Lower lobe of right lung (tissue), 2 donors: ENCODE data around the gene MFSD11. TPM values are rescaled to one million over a fixed set of nuclear protein-coding genes. Genes with fewer than 3 reads are reported as not detected.
"Not testable (repeated sequence)": the region's sequence is repeated elsewhere in the genome, so short reads cannot be mapped to it uniquely, and the experiment has no call there.

Experiments
- ATAC-seq, 2 donors: fragments of 200-7000 bp; cut with Tn5 transposase; one replicate each; pipeline ENCODE4 v1.9.1; 2020 to 2022; ENCODE audit warnings: mild to moderate bottlenecking in 2 of 2, moderate library complexity in 2 of 2
- DNase-seq: peaks from one replicate; pipeline ENCODE4 v3.0.0-alpha.2; 2020
- H3K27ac ChIP-seq: fragments of 200-600 bp; one replicate; pipeline ENCODE4 v1.8.0; 2022
- H3K27me3 ChIP-seq: fragments of 200-600 bp; one replicate; pipeline ENCODE4 v1.8.0; 2022; ENCODE audit warnings: low read depth
- H3K36me3 ChIP-seq: fragments of 200-600 bp; one replicate; pipeline ENCODE4 v1.8.0; 2022; ENCODE audit warnings: mild to moderate bottlenecking
- H3K4me1 ChIP-seq: fragments of 200-600 bp; one replicate; pipeline ENCODE4 v1.8.0; 2022
- H3K4me3 ChIP-seq: fragments of 200-600 bp; one replicate; pipeline ENCODE4 v1.8.0; 2022; ENCODE audit warnings: mild to moderate bottlenecking
- H3K9me3 ChIP-seq: fragments of 200-600 bp; one replicate; pipeline ENCODE4 v1.8.0; 2022
- intact Hi-C: fragments of 100-400 bp; cut with DNase I; formaldehyde crosslinking; loops from one replicate; pipeline ENCODE4 v1.11.0; 2022
- total RNA-seq: library from RNA; stranded (reverse); fragmentation: NEBNext Ultra II Directional; extraction: Animal tissue kit (Norgen Biotek cat#: 25700); gene quantifications from one replicate; pipeline ENCODE4 v1.2.1, GENCODE V29; 2021
- TF ChIP-seq, protein P1 (sequence below): fragments of 200-600 bp; IDR thresholded peaks from one replicate; pipeline ENCODE4 v1.8.0; 2022; ENCODE audit warnings: antibody characterized with exemption, mild to moderate bottlenecking
- donor health status: DM: no; HTN: yes; CAD: no; lungs with severe emphysema.

Gene MFSD11
- total RNA-seq, 1 donor from 2014 or later, result 32.2 TPM

DNA sequence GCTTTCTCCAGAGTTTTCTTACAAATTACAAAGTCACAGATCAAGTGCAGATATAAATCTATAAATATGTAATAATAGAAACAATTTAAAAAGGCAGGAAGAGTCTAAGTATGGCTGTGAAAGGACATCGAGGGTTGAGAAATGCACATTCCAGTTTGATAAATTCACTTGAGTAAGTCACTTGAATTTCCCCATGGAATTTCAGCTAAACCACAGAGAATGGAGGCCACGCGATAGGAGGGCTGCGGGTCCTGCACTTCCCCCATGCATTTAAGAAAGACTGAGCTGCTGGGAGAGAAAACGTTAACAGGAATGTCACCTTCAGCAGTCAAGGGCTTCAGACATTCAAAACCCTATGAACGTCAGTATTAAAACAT lies 21.1 kb upstream of the MFSD11 start:
- H3K36me3 ChIP-seq, result peaks cover 87% of the 10 kb centered on the region
- ATAC-seq (peak; percentile 3 to 33), DNase-seq (no peak)
- intact Hi-C loops, result no loop called here
- TF ChIP-seq, protein P1, sequence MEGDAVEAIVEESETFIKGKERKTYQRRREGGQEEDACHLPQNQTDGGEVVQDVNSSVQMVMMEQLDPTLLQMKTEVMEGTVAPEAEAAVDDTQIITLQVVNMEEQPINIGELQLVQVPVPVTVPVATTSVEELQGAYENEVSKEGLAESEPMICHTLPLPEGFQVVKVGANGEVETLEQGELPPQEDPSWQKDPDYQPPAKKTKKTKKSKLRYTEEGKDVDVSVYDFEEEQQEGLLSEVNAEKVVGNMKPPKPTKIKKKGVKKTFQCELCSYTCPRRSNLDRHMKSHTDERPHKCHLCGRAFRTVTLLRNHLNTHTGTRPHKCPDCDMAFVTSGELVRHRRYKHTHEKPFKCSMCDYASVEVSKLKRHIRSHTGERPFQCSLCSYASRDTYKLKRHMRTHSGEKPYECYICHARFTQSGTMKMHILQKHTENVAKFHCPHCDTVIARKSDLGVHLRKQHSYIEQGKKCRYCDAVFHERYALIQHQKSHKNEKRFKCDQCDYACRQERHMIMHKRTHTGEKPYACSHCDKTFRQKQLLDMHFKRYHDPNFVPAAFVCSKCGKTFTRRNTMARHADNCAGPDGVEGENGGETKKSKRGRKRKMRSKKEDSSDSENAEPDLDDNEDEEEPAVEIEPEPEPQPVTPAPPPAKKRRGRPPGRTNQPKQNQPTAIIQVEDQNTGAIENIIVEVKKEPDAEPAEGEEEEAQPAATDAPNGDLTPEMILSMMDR, result no peak
- no peaks in the 10 kb centered on the region for H3K9me3 ChIP-seq
- no peak overlapping the region for H3K4me3 ChIP-seq
- H3K27me3 ChIP-seq, result no peaks in the 10 kb centered on the region
- H3K27ac ChIP-seq, result peak overlapping the region; percentile 77
- H3K4me1 ChIP-seq, result peaks cover 33% of the 10 kb centered on the region

DNA sequence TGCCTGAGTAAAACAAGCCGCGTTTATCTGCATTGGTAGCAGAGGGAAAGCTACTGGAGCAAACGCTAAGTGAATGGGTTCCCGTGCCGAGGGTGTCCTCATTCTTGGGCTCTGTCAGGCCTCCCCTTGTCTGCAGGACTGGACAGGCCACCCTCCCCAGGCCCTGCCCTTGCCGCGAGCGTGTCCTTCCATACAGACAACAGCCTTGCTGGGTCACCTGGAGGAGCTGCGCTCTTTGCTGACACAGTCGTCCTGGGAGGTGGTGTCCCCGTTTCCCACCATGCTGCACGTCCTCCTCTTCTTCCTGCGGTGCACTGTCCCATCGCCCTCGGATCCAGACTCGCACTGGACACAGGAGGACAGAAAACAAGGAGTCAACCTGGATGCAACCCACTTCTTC lies 19.4 kb upstream of the MFSD11 start:
- ATAC-seq, result no peak
- peaks cover 96% of the 10 kb centered on the region for H3K36me3 ChIP-seq
- H3K4me3 ChIP-seq, result no peak overlapping the region
- TF ChIP-seq, protein P1, result no peak
- intact Hi-C loops, result no loop called here
- DNase-seq, result no peak
- no peak overlapping the region for H3K27ac ChIP-seq
- H3K27me3 ChIP-seq, result no peaks in the 10 kb centered on the region
- H3K4me1 ChIP-seq, result peaks cover 39% of the 10 kb centered on the region
- H3K9me3 ChIP-seq, result no peaks in the 10 kb centered on the region

DNA sequence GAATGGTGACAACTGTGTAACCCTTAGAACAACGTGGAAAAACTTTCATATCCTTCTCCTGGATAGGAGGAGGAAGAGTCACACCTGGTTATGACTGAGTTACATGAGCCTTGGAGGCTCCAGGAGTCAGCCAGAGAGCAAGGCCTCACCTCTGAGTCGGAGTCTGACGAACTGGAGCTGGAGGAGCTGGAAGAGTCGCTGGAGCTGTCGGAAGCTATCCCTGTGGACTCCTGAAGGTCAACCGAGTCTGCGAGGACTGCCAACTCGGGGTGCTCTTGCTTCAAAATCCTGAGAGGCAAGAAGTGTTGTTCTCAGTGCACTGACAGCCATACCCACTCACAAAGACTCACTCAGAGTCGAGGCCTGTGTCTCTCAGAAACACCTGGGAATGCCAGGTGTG lies 17.7 kb upstream of the MFSD11 start:
- H3K4me1 ChIP-seq, result peaks cover 46% of the 10 kb centered on the region
- TF ChIP-seq, protein P1, result no peak
- no peak overlapping the region for H3K4me3 ChIP-seq
- H3K9me3 ChIP-seq, result no peaks in the 10 kb centered on the region
- no peak overlapping the region for H3K27ac ChIP-seq
- no peak for DNase-seq
- H3K36me3 ChIP-seq, result peaks cover 100% of the 10 kb centered on the region
- ATAC-seq, result no peak
- intact Hi-C loops, result no loop called here
- no peaks in the 10 kb centered on the region for H3K27me3 ChIP-seq

DNA sequence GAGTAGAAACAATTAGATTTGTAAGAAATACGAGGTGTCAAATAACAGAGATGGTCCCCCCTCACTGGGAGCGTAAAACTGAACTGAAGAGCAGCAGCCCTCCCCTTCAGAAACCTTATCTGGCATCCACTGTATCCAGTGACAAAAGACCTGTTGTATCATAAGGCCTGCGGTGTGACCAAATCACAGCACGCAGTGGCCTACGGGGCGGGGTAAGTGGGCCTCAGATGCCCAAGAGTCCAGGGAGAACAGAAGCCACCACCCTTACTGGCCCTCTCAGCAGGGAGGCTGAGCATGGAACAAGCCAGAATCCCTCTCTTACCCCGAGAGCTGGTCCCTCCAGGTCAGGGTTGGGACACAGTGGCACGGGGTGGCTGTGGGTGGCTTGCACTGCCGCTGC lies 17.0 kb upstream of the MFSD11 start:
- TF ChIP-seq, protein P1, result no peak
- Histone ChIP-seq H3K36me3 (peaks cover 95% of the 10 kb centered on the region), H3K4me3 (no peak overlapping the region), H3K4me1 (peaks cover 44% of the 10 kb centered on the region), H3K27me3 (no peaks in the 10 kb centered on the region), H3K27ac (no peak overlapping the region), H3K9me3 (no peaks in the 10 kb centered on the region)
- ATAC-seq (no peak), DNase-seq (no peak)
- intact Hi-C loops, result no loop called here

DNA sequence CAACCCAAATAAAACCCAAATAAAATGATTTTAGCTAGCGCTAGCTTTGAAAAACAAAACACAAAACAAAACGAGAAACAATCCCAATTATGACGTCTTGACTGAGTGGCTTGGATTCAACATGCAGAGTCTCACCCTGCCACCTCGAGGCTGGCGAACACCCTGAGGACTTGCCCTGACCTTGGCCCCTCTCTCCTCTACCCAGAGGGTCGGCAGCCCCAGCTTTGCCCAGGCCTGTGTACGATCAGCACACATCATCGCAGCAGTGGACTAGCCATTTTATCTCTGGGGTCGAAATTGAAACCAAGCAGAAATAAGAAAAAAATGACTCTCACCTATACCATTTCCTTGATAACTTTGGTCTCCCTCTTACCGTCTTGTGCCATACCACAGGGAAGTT lies 16.5 kb upstream of the MFSD11 start:
- ATAC-seq, result no peak
- Histone ChIP-seq H3K4me1 (peaks cover 39% of the 10 kb centered on the region), H3K9me3 (no peaks in the 10 kb centered on the region), H3K27ac (no peak overlapping the region), H3K4me3 (no peak overlapping the region), H3K27me3 (no peaks in the 10 kb centered on the region), H3K36me3 (peaks cover 90% of the 10 kb centered on the region)
- TF ChIP-seq, protein P1, result no peak
- intact Hi-C loops, result no loop called here
- no peak for DNase-seq

DNA sequence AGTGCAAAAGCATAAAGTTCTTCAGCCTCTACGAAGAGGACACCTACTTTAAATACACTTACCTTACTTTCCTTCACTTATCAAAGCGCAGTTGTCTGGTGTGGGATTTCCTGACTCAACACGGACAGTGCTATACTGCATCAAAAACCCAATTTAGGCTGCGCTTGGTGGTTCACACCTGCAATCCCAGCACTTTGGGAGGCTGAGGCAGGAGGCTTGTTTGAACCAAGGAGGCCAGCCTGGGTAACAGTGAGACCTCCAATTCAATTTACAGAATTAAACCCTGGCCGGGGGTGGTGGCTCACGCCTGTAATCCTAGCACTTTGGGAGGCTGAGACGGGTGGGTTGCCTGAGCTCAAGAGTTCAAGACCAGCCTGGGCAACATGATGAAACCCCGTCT lies 15.6 kb upstream of the MFSD11 start:
- Histone ChIP-seq H3K27ac (no peak overlapping the region), H3K27me3 (no peaks in the 10 kb centered on the region), H3K4me3 (no peak overlapping the region), H3K4me1 (peaks cover 30% of the 10 kb centered on the region), H3K36me3 (peaks cover 82% of the 10 kb centered on the region), H3K9me3 (no peaks in the 10 kb centered on the region)
- intact Hi-C loops, result no loop called here
- ATAC-seq (no peak), DNase-seq (no peak)
- TF ChIP-seq, protein P1, result no peak

DNA sequence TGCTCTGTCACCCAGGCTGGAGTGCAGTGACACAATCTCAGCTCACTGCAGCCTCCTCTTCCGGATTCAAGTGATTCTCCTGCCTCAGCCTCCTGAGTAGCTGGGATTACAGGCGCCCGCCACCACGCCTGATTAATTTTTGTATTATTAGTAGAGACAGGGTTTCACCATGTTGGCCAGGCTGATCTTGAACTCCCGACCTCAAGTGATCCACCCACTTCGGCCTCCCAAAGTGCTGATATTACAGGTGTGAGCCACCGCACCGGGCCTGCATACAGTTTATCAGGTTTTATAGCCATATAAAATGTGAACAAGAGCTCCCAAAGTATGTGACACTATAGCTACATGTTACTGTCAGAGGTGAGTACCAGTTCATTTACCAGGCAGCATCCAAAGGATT lies 14.9 kb upstream of the MFSD11 start:
- H3K27ac ChIP-seq, H3K9me3 ChIP-seq, ATAC-seq, H3K4me3 ChIP-seq, intact Hi-C loops, DNase-seq, H3K27me3 ChIP-seq: not testable (repeated sequence)
- Histone ChIP-seq H3K36me3 (peaks cover 75% of the 10 kb centered on the region), H3K4me1 (peaks cover 35% of the 10 kb centered on the region)
